H1 (cell line): ENCODE measurements around the gene SLC2A11. TPM values are rescaled to one million over a fixed set of nuclear protein-coding genes. Genes with fewer than 3 reads are reported as not detected.

Experiments used
- CHD7 ChIP-seq: fragments of 300-600 bp; sonication (generic); IDR thresholded peaks from 2 replicates; pipeline ENCODE4 v1.7.1; 2012; ENCODE audit warnings: low read length, moderate library complexity, mild to moderate bottlenecking, inconsistent platforms; ENCODE audit not compliant: insufficient replicate concordance
- EP300 ChIP-seq, 2 experiments: IDR thresholded peaks; 1 replicate in 1 of 2; 2 replicates in 1 of 2; pipeline ENCODE4 v1.6.1; 2011 to 2012; ENCODE audit warnings: low read depth in 2 of 2, low read length in 2 of 2, mild to moderate bottlenecking in 2 of 2, borderline replicate concordance in 1 of 2, inconsistent platforms in 1 of 2, moderate library complexity in 1 of 2
- GABPA ChIP-seq: IDR thresholded peaks from 2 replicates; pipeline ENCODE4 v1.6.1; 2011; ENCODE audit warnings: mild to moderate bottlenecking, low read length, moderate library complexity, borderline replicate concordance; ENCODE audit not compliant: insufficient read depth
- MAFK ChIP-seq: IDR thresholded peaks from 2 replicates; pipeline ENCODE4 v1.6.1; 2012; ENCODE audit warnings: low read depth, mild to moderate bottlenecking, improper control_type of control experiment, low read length
- PHF8 ChIP-seq: fragments of 200-600 bp; sonication (generic); conservative IDR thresholded peaks from 2 replicates; pipeline ENCODE4 v1.7.1; 2012; ENCODE audit warnings: low read depth, mild to moderate bottlenecking, inconsistent platforms, low read length, moderate library complexity
- SP1 ChIP-seq: IDR thresholded peaks from 2 replicates; pipeline ENCODE4 v1.6.1; 2011; ENCODE audit warnings: low read depth, low read length
- SRF ChIP-seq: IDR thresholded peaks from 2 replicates; pipeline ENCODE4 v1.6.1; 2011; ENCODE audit warnings: mild to moderate bottlenecking, low read depth, low read length, moderate library complexity
- USF2 ChIP-seq: IDR thresholded peaks from 2 replicates; pipeline ENCODE4 v1.6.1; 2011; ENCODE audit warnings: low read length, improper control_type of control experiment
- polyA plus RNA-seq, 7 experiments: library from polyadenylated mRNA; depleted of rRNA in 3 of 7; stranded (reverse) in 5 of 7; unstranded in 2 of 7; fragments of >200 nt in 5 of 7; fragments of 200-250 nt in 2 of 7; gene quantifications; 1 replicate in 5 of 7; 2 replicates in 1 of 7; 4 replicates in 1 of 7; pipeline versions ENCODE4 v1.2.1 to v1.2.3, GENCODE V29; 2011 to 2013; ENCODE audit warnings: missing spikeins in 2 of 7, mixed read lengths in 2 of 7
- total RNA-seq: library from RNA; stranded (reverse); fragmentation: NEBNext Ultra II Directional; extraction: Animal tissue kit (Norgen Biotek cat#: 25700); gene quantifications from 2 replicates; pipeline ENCODE4 v1.2.1, GENCODE V29; 2021

Gene SLC2A11
- total and polyA plus RNA-seq, 2 of the 8 experiments (the other 6 are each of a cell fraction or from before 2014, with no cell fraction given), result 10.7 to 12.5 TPM

- TF ChIP-seq CHD7 (no peak), GABPA (no peak), SRF (no peak), PHF8 (peak; percentile 41; the same call in 1 of the 2 replicates), MAFK (no peak), SP1 (peak; percentile 66; the same call in 1 of the 2 replicates), USF2 (peak; percentile 49; the same call in 1 of the 2 replicates), EP300 (IDR thresholded peaks at IDR 0.05; ENCODE audit: borderline replicate concordance in 1 of 2, low read depth in 2 of 2, low read length in 2 of 2) (no peak)
Measured at GRCh38 chr22:23894710-23895598, 37.3 kb downstream of the SLC2A11 start (continued).
